Right renal cortex interstitium (tissue), 3 donors: ENCODE data around the gene LLCFC1. TPM values are rescaled to one million over a fixed set of nuclear protein-coding genes. Genes with fewer than 3 reads are reported as not detected.
A peak's percentile ranks its signal among the peaks of the same experiment; 100 is the strongest.

Experiments
- DNase-seq, 3 donors: peaks; one replicate each; pipeline ENCODE4 v3.0.0-alpha.2; 2013; ENCODE audit warnings: low read depth in 3 of 3, low spot score in 2 of 3
- polyA plus RNA-seq, 3 donors: library from polyadenylated mRNA; unstranded; fragments of 120-200 nt; gene quantifications; one replicate each; pipeline ENCODE4 v1.2.1, GENCODE V29; 2013; ENCODE audit not compliant: insufficient read length in 3 of 3

The LLCFC1 gene
- polyA plus RNA-seq, 3 donors, result 0.33 to 0.43 (median 0.35) TPM

GRCh38 chr7:142908921-142909890, 30.1 kb upstream of the LLCFC1 start:
- DNase-seq, result no peak

- DNase-seq, result no peak
These were observed 29.3 kb upstream of the LLCFC1 start for GRCh38 chr7:142910031-142910433.

DNA sequence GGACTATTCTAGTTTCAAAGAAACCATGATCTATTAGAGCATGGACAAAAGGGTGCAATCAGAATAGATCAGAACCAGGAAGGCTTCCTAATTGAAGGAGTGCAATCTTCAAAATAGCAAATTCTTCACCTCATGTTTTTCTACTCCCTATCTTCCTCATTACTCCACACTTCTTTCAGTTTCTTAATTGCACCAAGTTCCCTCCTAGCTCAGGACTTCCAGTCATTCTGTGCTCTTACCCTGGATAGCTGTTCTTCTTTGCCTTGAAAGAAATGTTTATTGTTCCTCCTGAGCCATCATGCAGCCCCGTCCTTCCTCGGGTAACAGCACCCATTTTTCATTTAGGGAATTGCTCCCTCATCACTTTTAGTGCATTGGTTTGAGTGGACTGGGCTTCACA, 28.8 kb upstream of the LLCFC1 start:
- DNase-seq, result no peak

GRCh38 chr7:142913051-142913450, 26.2 kb upstream of the LLCFC1 start:
- DNase-seq, result no peak

DNA sequence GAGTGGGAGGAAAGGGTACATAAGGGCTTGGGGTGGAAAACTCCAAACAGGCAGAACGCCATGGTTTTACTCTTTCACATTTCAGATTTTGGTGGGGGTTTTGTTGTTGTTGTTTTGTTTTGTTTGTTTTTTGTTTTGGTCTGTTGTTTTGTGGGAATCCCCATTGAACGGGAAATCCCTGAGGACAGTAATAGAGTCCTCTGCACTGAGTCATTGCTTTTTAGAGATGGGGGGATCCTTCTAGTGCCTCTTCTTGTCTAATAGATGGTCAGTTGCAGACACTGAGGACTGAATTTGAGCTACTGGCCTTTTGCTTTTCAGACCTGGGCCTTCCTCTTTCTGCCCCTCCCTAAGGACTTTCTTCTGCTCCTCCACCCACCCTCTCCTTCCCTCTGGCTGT, 25.7 kb upstream of the LLCFC1 start:
- DNase-seq, result no peak

GRCh38 chr7:142914121-142914520, 25.2 kb upstream of the LLCFC1 start:
- no peak for DNase-seq

DNA sequence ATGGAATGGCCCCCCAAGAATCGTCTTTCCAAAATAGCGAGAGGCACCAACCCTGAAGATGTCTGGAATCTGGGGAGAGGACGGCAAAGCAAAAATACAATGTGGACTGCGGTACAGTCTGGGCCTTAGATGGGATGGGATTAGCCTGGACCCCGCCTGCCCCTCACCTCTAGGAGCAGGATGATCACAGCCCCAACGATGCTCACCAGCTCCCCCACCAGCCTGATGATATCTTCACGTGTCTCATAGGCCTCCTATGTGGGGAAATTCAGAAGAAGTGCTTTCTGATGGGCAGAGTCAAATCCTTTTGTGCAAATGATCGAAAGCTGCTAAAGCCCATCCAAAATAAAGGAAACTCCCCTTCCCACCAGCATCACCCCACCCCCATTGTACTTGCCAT, 24.0 kb upstream of the LLCFC1 start:
- no peak for DNase-seq

DNA sequence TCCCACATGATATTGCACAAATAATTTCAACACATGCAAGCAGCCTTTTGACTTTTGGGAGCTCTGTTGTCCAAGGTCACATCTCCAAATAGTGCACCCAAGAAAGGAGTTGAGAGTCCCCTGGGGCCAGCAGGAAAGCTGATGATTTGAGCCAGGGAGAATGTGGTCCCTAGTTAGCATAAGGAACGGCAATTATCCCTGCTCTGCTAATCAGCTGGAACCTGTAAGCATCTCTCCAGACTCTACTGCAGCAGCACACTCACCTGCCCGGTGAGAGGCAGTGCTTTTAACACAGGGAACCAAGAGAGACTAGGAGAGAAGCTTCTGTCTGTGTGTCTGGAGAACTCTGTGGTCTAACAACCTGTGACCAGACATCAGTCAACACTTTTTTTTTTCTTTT, 22.8 kb upstream of the LLCFC1 start:
- peak in 1 of 3 donors; percentile 19 for DNase-seq

DNA sequence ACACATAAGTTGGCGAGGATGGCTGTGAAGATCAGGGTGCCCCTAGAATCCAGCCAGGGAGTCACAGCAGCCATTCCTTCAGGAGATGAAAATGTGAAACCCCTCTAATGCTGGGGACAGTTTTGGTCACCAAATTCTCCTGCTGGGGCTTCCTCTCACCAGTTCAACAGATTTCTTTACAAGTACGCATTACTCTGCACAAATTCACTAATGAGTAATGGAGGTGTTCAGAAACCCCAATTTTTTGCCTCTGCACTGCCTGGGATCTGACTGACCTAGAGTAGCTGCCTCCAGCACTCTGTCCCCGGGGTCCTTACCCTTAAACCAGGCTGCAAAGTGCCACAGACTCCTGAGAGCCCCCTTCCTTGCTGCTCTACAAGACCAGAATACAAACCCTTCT, 21.8 kb upstream of the LLCFC1 start:
- no peak for DNase-seq

DNA sequence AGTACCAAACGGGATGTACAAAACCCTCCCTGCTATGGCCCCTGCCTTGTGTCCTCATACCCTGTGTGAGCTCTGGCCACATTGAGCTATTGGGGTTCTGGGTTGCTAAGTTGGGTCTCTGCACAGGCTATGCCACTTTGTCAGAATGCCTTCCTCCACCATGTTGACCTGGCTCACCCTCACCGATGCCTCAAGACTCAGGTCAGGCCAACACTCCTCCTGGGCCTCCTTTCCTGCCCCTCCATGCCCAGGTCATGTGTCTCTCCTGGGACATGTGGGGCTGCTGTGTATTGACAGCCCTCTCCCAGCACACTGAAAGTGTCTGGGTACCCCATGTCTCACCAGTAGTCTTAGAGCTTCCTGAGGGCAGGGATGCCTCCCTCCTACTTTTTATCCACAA, 20.4 kb upstream of the LLCFC1 start:
- no peak for DNase-seq

DNA sequence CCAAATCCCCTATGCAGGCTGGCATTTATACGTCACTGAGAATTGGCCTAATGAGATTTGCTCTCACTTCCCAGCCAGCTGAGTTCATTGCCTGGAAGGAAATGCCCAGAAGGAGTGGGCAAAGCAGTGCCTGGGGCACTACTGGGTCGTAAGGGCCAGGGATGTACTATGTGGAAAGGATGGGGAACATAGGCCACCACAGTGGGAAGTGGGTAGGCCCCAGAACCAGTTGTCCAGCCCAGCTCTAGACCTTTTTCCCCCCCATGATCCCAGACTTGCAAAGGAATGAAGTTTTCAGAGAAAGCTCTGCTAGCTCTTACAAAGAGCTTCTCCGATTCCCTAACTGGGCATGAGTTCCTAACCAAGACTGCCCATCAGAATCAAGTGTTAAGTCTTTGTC, 19.6 kb upstream of the LLCFC1 start:
- no peak for DNase-seq

DNA sequence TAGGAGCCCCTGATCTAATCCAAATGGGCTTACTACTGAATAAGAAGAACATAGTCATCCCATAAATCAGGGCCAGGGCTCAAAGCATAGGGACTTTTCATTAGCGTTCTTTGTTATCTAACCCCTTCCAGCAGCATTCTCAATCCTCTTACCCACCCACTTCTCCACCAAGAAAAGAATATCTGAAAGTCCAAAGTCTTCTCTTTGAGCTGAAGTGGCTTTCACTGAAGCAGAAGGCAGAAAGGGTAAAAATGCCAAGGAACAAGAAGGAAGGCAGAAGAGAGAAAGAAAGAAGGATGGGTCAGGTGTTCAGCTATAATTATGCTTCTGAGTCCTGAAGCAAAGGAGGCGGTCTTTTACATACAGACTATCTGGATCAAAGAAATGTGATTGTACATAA, 15.9 kb upstream of the LLCFC1 start:
- DNase-seq, result no peak

GRCh38 chr7:142925413-142925812, 13.9 kb upstream of the LLCFC1 start:
- no peak for DNase-seq

GRCh38 chr7:142927085-142927745, 12.1 kb upstream of the LLCFC1 start:
- DNase-seq, result no peak

- no peak for DNase-seq
These were observed 11.3 kb upstream of the LLCFC1 start for GRCh38 chr7:142927949-142928348.

GRCh38 chr7:142930126-142930730, 9.1 kb upstream of the LLCFC1 start:
- no peak for DNase-seq

DNA sequence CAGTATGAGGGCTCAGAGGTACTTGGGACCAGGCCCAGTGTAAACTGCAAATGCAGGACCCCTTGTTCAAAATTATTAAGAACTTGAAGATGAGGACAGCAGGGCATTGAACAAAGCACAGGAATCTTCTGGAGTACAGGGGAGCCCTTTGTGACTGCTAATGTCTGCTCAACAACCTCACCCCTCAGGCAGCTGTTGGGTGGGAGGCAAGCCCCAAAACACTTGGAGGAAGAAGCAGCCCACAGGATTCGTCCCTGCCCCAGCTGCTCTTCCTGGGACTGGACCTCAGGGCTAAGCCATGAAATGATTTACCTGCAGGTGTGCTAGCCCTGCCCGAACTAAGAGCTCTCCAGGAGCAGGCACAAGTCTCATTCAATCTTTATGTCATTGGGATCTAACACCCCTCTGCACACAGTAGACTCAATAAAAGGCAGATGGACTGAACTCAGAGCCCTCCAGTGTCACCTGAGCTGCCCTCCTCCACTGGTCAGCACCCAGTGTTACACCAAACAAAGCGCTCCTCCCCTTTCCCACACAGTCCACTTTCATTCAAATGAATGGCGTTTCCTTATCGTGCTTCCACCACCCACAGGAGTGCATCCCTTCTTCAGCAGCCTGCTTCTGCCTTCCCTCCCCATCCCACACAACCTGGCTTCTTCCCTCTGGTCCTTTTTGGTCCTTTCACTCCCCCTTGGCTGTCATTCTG, 6.7 kb upstream of the LLCFC1 start:
- DNase-seq, result no peak

DNA sequence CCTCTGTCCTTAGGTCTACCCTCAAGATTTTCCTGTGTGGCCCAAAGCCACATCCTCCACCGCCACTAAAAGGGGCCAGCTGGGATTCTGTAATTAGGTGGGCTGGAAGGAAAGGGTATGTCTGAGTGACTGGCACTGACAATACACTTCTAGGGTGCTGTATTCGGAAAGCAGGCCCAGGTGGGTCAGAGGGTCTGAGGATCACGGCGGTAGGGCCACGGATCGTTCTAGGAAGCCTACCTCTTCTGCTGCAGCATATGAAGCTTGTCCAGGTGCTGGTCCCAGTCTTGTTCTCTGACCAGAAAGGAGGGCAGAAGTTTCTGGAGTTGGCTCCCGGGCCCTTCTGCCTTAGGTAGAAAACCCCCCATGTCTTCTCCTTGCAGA, 6.2 kb upstream of the LLCFC1 start:
- no peak for DNase-seq

DNA sequence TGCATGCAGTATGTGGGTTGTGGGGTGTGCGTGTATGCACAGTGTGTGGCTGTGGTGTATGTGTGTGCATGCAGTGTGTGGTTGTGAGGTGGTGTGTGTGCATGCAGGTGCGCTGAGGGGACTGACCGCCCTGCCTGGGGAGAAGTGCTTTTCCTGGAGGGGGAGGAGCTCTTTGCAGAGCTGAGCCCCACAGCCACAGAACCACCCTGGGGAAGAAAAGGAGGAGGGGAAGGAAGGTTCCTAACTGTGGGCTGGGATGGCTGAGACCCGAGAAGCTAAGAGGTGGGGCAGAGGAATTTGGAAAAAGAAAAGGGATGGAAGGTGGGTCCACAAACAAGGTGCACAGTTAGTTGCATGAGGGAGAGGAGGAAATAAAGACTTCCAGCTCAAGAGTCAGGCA, 5.7 kb upstream of the LLCFC1 start, which contains the start of gene TRPV5:
Gene TRPV5 (minus strand): TSS at position 123 of the 400 bp plus-strand sequence. CDS start 287 bp downstream, outside the sequence.
- DNase-seq, result no peak

GRCh38 chr7:142934056-142934455, 5.2 kb upstream of the LLCFC1 start:
- DNase-seq, result no peak
